ENCODE data around the gene PRDM4.

GRCh38 chr12:107807471-107808150 is 46.7 kb upstream of the PRDM4 start:
- TF ChIP-seq EZH2 (IDR thresholded peaks at IDR 0.05; ENCODE audit: insufficient read depth, poor library complexity, severe bottlenecking) (no peak), EZH2phosphoT487 (IDR thresholded peaks at IDR 0.05; ENCODE audit: insufficient read depth, low read depth) (no peak)
